Activated CD8-positive, alpha-beta memory T cell treated with anti-CD3 and anti-CD28 coated beads for 4 hours (primary cell): ENCODE data around the gene PRKCQ.

Source experiments
- DNase-seq, 2 donors: peaks; one replicate each; pipeline ENCODE4 v3.0.0-alpha.2; 2020; ENCODE audit warnings: low read depth in 2 of 2

The PRKCQ gene

DNA sequence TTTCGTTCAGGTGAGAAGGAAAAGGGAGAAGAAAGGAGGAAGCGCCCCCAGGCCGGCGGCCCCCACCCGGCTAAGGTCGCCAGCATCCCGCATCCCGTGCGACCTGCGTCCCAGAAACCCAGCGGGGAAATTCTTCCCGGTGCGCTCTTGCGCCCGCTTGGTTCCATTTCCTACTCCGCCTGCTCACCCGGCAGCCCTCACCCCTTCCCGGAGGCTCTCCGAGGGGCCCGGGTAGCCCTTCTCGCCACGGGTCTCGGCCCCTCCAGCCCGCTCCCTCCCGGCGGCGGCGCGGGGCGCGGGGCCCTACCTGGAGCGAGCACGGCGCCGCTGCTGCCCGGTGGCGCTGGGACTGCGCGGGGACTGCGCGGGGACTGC lies at the start of gene PRKCQ:
PRKCQ (minus strand) TSS at position 373 of the 375 bp plus-strand sequence. CDS start 65,141 bp downstream, outside the sequence.
- DNase-seq = no peak

- no peak for DNase-seq
Measured at GRCh38 chr10:6625428-6625827, 45.4 kb upstream of the PRKCQ start.

- no peak for DNase-seq
Measured at GRCh38 chr10:6624392-6624791, 44.3 kb upstream of the PRKCQ start.

DNA sequence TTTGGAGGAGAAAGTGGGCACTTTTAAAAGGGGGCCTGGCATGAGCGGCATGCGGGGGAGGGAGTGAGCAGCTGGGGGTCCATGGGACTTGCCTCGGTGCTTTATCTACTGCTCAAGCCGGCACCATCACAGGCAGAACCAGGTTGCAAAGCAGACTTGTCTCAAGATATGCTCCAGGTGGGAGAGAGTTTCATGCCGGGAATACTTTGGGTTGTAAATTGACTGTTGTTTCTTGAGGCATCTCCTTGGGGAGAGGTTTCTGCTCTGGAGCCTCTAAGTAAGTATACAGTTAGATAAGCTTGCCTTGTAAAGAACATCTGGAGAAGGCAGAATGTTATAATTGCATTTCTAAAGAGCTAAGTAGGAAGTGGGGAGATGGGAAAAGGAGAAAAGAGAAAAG lies 42.8 kb upstream of the PRKCQ start:
- no peak for DNase-seq

DNA sequence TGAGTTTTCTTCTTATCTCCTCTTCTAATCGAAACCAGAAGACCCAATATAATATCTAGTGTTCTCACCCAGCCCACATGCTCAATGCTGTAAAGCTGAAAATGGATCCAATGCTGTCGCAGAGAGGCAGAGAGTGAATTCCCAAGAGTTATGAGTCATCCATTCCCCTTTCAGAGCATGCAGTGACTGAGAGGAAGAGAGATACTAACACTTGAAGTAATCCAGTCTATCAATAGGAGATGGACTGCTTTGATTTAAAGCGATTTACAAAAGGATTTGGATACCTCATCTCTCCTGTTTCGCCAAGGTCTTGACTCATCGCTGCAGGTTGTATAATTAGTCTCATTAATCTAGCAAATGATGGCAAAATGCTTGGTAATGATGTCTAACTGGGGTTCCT lies 41.5 kb upstream of the PRKCQ start:
- DNase-seq = no peak

DNA sequence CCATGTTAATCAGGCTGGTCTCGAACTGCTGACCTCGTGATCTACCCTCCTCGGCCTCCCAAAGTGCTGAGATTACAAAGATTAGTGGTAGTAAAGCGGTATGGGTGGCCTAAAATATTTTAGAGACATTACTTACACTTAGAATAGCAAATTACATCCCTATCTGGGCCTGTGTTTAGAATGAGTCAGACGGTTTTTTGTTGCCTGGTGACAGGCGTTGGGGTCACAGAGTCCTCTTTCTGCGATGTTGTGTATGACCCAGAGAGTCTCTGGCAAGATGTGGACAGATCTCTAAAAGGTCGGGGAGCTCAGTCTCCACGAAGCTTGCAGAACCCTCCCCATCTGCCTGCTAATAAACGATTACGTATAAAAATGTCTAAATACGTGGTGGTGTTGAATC lies 39.6 kb upstream of the PRKCQ start:
- no peak for DNase-seq

DNA sequence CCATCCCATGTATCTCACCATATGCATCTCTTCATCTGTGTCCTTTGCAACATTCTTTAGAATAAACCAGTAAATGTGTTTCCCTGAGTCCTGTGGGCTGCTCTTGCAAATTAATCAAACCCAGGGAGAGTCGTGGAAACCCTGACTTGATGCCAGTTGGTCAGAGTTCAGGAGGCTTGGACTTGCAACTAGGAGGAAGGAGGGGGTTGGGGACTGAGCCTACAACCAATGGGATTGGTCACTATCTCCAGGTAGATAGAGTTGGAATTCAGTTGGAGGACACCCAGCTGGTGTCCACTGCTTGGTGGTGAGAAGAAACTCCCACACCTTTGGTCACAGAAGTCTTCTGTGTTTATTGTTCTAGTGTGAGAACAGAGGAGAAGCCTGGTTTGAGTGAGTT lies 38.3 kb upstream of the PRKCQ start:
- no peak for DNase-seq

DNA sequence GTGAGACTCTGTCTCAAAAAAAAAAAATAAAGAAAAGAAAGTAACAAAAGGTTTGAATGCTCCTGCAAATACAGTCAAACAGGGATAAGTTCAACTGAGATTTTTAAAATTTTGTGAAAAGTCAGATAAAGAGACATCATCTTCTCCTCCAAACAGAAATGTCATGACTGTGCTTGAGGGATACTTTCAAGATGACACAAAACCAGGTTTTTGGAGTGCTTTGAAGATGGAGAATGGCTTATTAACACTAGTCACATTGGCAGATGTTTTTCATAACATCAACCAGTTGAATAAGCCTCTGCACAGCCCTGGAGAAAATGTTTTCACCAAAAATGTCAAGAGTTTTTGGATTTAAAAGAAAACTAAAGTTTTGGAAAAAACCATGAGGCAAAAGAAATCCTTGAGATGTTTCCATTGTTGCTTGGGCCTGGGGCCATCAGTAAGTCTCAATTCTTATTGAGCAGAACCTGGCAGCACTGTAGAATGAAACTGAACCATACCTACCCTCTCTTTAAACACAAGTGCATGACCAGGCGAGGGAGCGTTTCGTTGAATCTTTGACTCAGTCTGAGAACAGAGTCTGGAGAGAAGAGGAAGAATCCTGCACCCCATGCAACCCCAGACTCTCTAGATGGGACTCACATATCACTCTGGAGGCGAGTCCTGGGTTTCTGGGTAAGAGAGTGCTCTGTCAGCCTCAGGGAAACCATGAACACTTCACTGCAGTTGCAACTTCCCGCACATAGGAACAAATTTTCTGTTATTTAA lies 37.4 kb upstream of the PRKCQ start:
- DNase-seq = no peak

DNA sequence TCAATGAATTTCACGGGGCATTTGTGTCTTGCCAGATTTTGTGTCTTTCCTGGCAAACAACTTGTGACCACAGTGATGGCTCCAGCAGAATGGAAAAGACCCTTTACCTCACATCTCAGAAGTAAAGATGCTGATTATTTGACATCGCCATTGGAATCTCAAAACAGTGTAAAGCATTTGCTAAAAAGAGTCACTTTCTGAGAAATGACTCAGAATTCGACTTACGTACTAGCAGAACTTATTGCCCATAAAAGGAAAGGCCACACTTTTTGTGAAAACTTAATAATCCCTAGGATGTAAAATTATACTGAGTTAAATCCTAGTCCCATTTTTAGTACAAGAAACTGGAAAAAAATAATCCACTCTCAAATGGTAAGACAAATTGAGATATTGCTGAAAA lies 35.9 kb upstream of the PRKCQ start:
- DNase-seq = no peak

GRCh38 chr10:6612371-6612770 lies 32.3 kb upstream of the PRKCQ start:
- DNase-seq = no peak

- no peak for DNase-seq
Measured at GRCh38 chr10:6610647-6611046, 30.6 kb upstream of the PRKCQ start.

GRCh38 chr10:6609625-6610024 lies 29.5 kb upstream of the PRKCQ start:
- no peak for DNase-seq

- no peak for DNase-seq
Measured at GRCh38 chr10:6607778-6608177, 27.7 kb upstream of the PRKCQ start.

- DNase-seq = peak in 1 of 2 donors; percentile 45
Measured at GRCh38 chr10:6607182-6607581, 27.1 kb upstream of the PRKCQ start.

GRCh38 chr10:6603142-6604125 lies 23.4 kb upstream of the PRKCQ start:
- no peak for DNase-seq

GRCh38 chr10:6602700-6603084 lies 22.6 kb upstream of the PRKCQ start:
- DNase-seq = no peak

- no peak for DNase-seq
Measured at GRCh38 chr10:6602026-6602699, 22.1 kb upstream of the PRKCQ start.

DNA sequence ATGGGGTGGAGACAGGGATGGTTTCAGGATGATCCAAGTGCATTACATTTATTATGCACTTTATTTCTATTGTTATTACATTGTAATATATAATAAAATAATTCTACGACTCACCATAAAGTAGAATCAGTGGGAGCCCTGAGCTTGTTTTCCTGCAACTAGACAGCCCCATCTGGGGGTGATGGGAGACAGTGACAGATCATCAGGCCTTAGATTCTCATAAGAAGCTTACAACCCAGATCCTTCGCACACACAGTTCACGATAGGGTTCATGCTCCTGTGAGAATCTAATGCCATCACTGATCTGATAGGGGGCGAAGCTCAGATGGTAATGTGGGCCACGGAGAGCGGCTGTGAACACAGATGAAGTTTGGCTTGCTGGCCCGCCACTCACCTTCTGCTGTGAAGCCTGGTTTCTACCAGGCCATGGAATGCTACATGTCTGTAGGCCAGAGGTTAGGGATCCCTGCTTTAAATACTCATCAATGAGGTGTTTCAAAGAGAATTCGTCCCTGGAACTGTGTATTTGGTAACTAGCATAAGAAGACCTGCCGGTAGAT lies 21.2 kb upstream of the PRKCQ start:
- no peak for DNase-seq

- no peak for DNase-seq
Measured at GRCh38 chr10:6600224-6600987, 20.3 kb upstream of the PRKCQ start.

- DNase-seq = no peak
Measured at GRCh38 chr10:6598679-6599078, 18.6 kb upstream of the PRKCQ start.

DNA sequence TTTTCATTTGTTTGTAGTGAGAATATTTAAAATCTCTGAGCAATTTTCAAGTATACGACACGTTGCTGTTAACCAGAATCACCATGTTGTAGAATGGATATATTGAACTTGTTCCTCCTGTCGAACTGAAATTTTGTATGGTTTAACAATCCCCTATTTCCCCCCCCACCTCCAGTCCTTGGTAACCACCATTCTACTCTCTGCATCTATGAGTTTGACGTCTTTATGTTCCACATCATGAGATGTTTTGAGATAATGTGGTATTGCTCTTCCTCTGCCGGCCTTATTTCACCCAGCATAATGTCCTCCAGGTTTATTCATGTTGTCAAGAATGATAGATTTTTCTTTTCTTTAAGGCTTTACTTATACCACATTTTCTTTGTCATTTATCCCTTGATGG lies 17.4 kb upstream of the PRKCQ start:
- DNase-seq = no peak
